ENCODE data around the gene DUSP3. TPM values are rescaled to one million over a fixed set of nuclear protein-coding genes. Genes with fewer than 3 reads are reported as not detected.
A peak's percentile ranks its signal among the peaks of the same experiment; 100 is the strongest.

DUSP3 gene
- total and polyA plus RNA-seq, 7 experiments from 2014 or later = 5.4 to 31.0 (median 9.6) TPM

- no peaks in the 10 kb centered on the region for H3K4me1 ChIP-seq (ENCODE audit: control insufficient read depth in 2 of 2, insufficient read depth in 2 of 2, low read length in 2 of 2)
- Mint-ChIP-seq H3K4me1 (no peaks in the 10 kb centered on the region), H3K9me3 (no peaks in the 10 kb centered on the region), H3K27ac (no peak overlapping the region), H3K27me3 (peaks cover 0 to 6% (median 0%) of the 10 kb centered on the region in 5 donors), H3K4me3 (no peak overlapping the region), H3K36me3 (no peaks in the 10 kb centered on the region)
- no peaks in the 10 kb centered on the region for H3K9me3 ChIP-seq (ENCODE audit: control insufficient read depth in 2 of 3, low read length in 3 of 3)
- ChIA-PET POLR2A (no interaction called here), CTCF (interaction anchor here (0.6 kb wide), 1 partner anchor 171 kb away, joined by 4 read pairs; no protein-coding TSS in a partner anchor)
- H3K36me3 ChIP-seq (ENCODE audit: control insufficient read depth in 2 of 3, insufficient read depth in 3 of 3, low read length in 3 of 3) = no peaks in the 10 kb centered on the region
- DNase-seq (no peak), ATAC-seq (no peak)
- H3K27me3 ChIP-seq (ENCODE audit: control insufficient read depth in 2 of 2, insufficient read depth in 2 of 2, low read length in 2 of 2) = no peaks in the 10 kb centered on the region
- intact Hi-C loops (cut with micrococcal nuclease) = no loop called here
- H3K27ac ChIP-seq (ENCODE audit: low read depth, low read length) = no peak overlapping the region
- H3K4me3 ChIP-seq (ENCODE audit: low read length) = no peak overlapping the region
These were observed 42.0 kb upstream of the DUSP3 start for GRCh38 chr17:43820759-43821158.

- no peaks in the 10 kb centered on the region for H3K9me3 ChIP-seq (ENCODE audit: control insufficient read depth in 2 of 3, low read length in 3 of 3)
- H3K36me3 ChIP-seq (ENCODE audit: control insufficient read depth in 2 of 3, insufficient read depth in 3 of 3, low read length in 3 of 3) = no peaks in the 10 kb centered on the region
- DNase-seq (no peak), ATAC-seq (no peak)
- ChIA-PET CTCF (interaction anchor here (0.7 kb wide), 1 partner anchor 60 kb away, joined by 3 read pairs; no protein-coding TSS in a partner anchor), POLR2A (no interaction called here)
- no peaks in the 10 kb centered on the region for H3K27me3 ChIP-seq (ENCODE audit: control insufficient read depth in 2 of 2, insufficient read depth in 2 of 2, low read length in 2 of 2)
- H3K27ac ChIP-seq (ENCODE audit: low read depth, low read length) = no peak overlapping the region
- intact Hi-C loops (cut with micrococcal nuclease) = no loop called here
- Mint-ChIP-seq H3K4me3 (no peak overlapping the region), H3K27me3 (peaks cover 0 to 6% (median 0%) of the 10 kb centered on the region in 5 donors), H3K36me3 (no peaks in the 10 kb centered on the region), H3K27ac (no peak overlapping the region), H3K4me1 (peaks cover 0 to 3% (median 0%) of the 10 kb centered on the region in 7 donors), H3K9me3 (no peaks in the 10 kb centered on the region)
- no peaks in the 10 kb centered on the region for H3K4me1 ChIP-seq (ENCODE audit: control insufficient read depth in 2 of 2, insufficient read depth in 2 of 2, low read length in 2 of 2)
- no peak overlapping the region for H3K4me3 ChIP-seq (ENCODE audit: low read length)
These were observed 40.2 kb upstream of the DUSP3 start for GRCh38 chr17:43818966-43819365.

- intact Hi-C loops (cut with micrococcal nuclease) = no loop called here
- Mint-ChIP-seq H3K9me3 (no peaks in the 10 kb centered on the region), H3K4me3 (no peak overlapping the region), H3K27ac (no peak overlapping the region), H3K36me3 (no peaks in the 10 kb centered on the region), H3K27me3 (peaks cover 0 to 2% (median 0%) of the 10 kb centered on the region in 5 donors), H3K4me1 (peaks cover 0 to 3% (median 0%) of the 10 kb centered on the region in 7 donors)
- H3K27me3 ChIP-seq (ENCODE audit: control insufficient read depth in 2 of 2, insufficient read depth in 2 of 2, low read length in 2 of 2) = no peaks in the 10 kb centered on the region
- ChIA-PET CTCF (no interaction called here), POLR2A (no interaction called here)
- no peaks in the 10 kb centered on the region for H3K36me3 ChIP-seq (ENCODE audit: control insufficient read depth in 2 of 3, insufficient read depth in 3 of 3, low read length in 3 of 3)
- DNase-seq (no peak), ATAC-seq (no peak)
- H3K4me1 ChIP-seq (ENCODE audit: control insufficient read depth in 2 of 2, insufficient read depth in 2 of 2, low read length in 2 of 2) = no peaks in the 10 kb centered on the region
- H3K4me3 ChIP-seq (ENCODE audit: low read length) = no peak overlapping the region
- no peaks in the 10 kb centered on the region for H3K9me3 ChIP-seq (ENCODE audit: control insufficient read depth in 2 of 3, low read length in 3 of 3)
- H3K27ac ChIP-seq (ENCODE audit: low read depth, low read length) = no peak overlapping the region
These were observed 39.0 kb upstream of the DUSP3 start for GRCh38 chr17:43817826-43818225.

GRCh38 chr17:43816336-43817320 is 37.9 kb upstream of the DUSP3 start:
- H3K4me3 Mint-ChIP-seq = no peak overlapping the region
- no peaks in the 10 kb centered on the region for H3K9me3 Mint-ChIP-seq
- ChIA-PET POLR2A (no interaction called here), CTCF (no interaction called here)
- Histone ChIP-seq H3K27me3 (ENCODE audit: control insufficient read depth in 2 of 2, insufficient read depth in 2 of 2, low read length in 2 of 2) (no peaks in the 10 kb centered on the region), H3K4me1 (ENCODE audit: control insufficient read depth in 2 of 2, insufficient read depth in 2 of 2, low read length in 2 of 2) (no peaks in the 10 kb centered on the region), H3K27ac (ENCODE audit: low read depth, low read length) (no peak overlapping the region), H3K36me3 (ENCODE audit: control insufficient read depth in 2 of 3, insufficient read depth in 3 of 3, low read length in 3 of 3) (no peaks in the 10 kb centered on the region), H3K4me3 (ENCODE audit: low read length) (no peak overlapping the region), H3K9me3 (ENCODE audit: control insufficient read depth in 2 of 3, low read length in 3 of 3) (no peaks in the 10 kb centered on the region)
- intact Hi-C loops (cut with micrococcal nuclease) = no loop called here
- peaks cover 0 to 3% (median 0%) of the 10 kb centered on the region in 7 donors for H3K4me1 Mint-ChIP-seq
- ATAC-seq (no peak), DNase-seq (no peak)
- H3K27ac Mint-ChIP-seq = no peak overlapping the region
- H3K36me3 Mint-ChIP-seq = no peaks in the 10 kb centered on the region
- H3K27me3 Mint-ChIP-seq = no peaks in the 10 kb centered on the region

GRCh38 chr17:43814714-43815113 is 35.9 kb upstream of the DUSP3 start:
- ATAC-seq (no peak), DNase-seq (no peak)
- Histone ChIP-seq H3K4me1 (ENCODE audit: control insufficient read depth in 2 of 2, insufficient read depth in 2 of 2, low read length in 2 of 2) (no peaks in the 10 kb centered on the region), H3K4me3 (ENCODE audit: low read length) (no peak overlapping the region), H3K27me3 (ENCODE audit: control insufficient read depth in 2 of 2, insufficient read depth in 2 of 2, low read length in 2 of 2) (no peaks in the 10 kb centered on the region), H3K36me3 (ENCODE audit: control insufficient read depth in 2 of 3, insufficient read depth in 3 of 3, low read length in 3 of 3) (no peaks in the 10 kb centered on the region), H3K9me3 (ENCODE audit: control insufficient read depth in 2 of 3, low read length in 3 of 3) (no peaks in the 10 kb centered on the region), H3K27ac (ENCODE audit: low read depth, low read length) (no peak overlapping the region)
- CTCF ChIA-PET = no interaction called here
- H3K9me3 Mint-ChIP-seq = no peaks in the 10 kb centered on the region
- POLR2A ChIA-PET = no interaction called here
- no peaks in the 10 kb centered on the region for H3K36me3 Mint-ChIP-seq
- no peak overlapping the region for H3K4me3 Mint-ChIP-seq
- peaks cover 0 to 12% (median 0%) of the 10 kb centered on the region in 5 donors for H3K27me3 Mint-ChIP-seq
- peaks cover 0 to 3% (median 0%) of the 10 kb centered on the region in 7 donors for H3K4me1 Mint-ChIP-seq
- intact Hi-C loops (cut with micrococcal nuclease) = no loop called here
- H3K27ac Mint-ChIP-seq = peak overlapping the region in 1 of 9 donors; percentile 4

- Mint-ChIP-seq H3K4me3 (no peak overlapping the region), H3K27ac (no peak overlapping the region), H3K36me3 (no peaks in the 10 kb centered on the region), H3K4me1 (peaks cover 0 to 3% (median 0%) of the 10 kb centered on the region in 7 donors), H3K27me3 (peaks cover 0 to 15% (median 0%) of the 10 kb centered on the region in 5 donors), H3K9me3 (no peaks in the 10 kb centered on the region)
- DNase-seq (no peak), ATAC-seq (no peak)
- H3K4me3 ChIP-seq (ENCODE audit: low read length) = no peak overlapping the region
- H3K27ac ChIP-seq (ENCODE audit: low read depth, low read length) = no peak overlapping the region
- H3K36me3 ChIP-seq (ENCODE audit: control insufficient read depth in 2 of 3, insufficient read depth in 3 of 3, low read length in 3 of 3) = no peaks in the 10 kb centered on the region
- ChIA-PET POLR2A (no interaction called here), CTCF (no interaction called here)
- no peaks in the 10 kb centered on the region for H3K27me3 ChIP-seq (ENCODE audit: control insufficient read depth in 2 of 2, insufficient read depth in 2 of 2, low read length in 2 of 2)
- H3K9me3 ChIP-seq (ENCODE audit: control insufficient read depth in 2 of 3, low read length in 3 of 3) = no peaks in the 10 kb centered on the region
- intact Hi-C loops (cut with micrococcal nuclease) = no loop called here
- no peaks in the 10 kb centered on the region for H3K4me1 ChIP-seq (ENCODE audit: control insufficient read depth in 2 of 2, insufficient read depth in 2 of 2, low read length in 2 of 2)
These were observed 35.2 kb upstream of the DUSP3 start for GRCh38 chr17:43814026-43814425.

- Mint-ChIP-seq H3K4me1 (peaks cover 0 to 3% (median 0%) of the 10 kb centered on the region in 7 donors), H3K9me3 (no peaks in the 10 kb centered on the region), H3K4me3 (no peak overlapping the region), H3K27ac (no peak overlapping the region), H3K27me3 (peaks cover 0 to 15% (median 0%) of the 10 kb centered on the region in 5 donors), H3K36me3 (no peaks in the 10 kb centered on the region)
- Histone ChIP-seq H3K36me3 (ENCODE audit: control insufficient read depth in 2 of 3, insufficient read depth in 3 of 3, low read length in 3 of 3) (no peaks in the 10 kb centered on the region), H3K9me3 (ENCODE audit: control insufficient read depth in 2 of 3, low read length in 3 of 3) (no peaks in the 10 kb centered on the region), H3K27ac (ENCODE audit: low read depth, low read length) (no peak overlapping the region), H3K27me3 (ENCODE audit: control insufficient read depth in 2 of 2, insufficient read depth in 2 of 2, low read length in 2 of 2) (no peaks in the 10 kb centered on the region), H3K4me1 (ENCODE audit: control insufficient read depth in 2 of 2, insufficient read depth in 2 of 2, low read length in 2 of 2) (no peaks in the 10 kb centered on the region), H3K4me3 (ENCODE audit: low read length) (no peak overlapping the region)
- no peak for ATAC-seq
- intact Hi-C loops (cut with micrococcal nuclease) = no loop called here
- CTCF ChIA-PET = no interaction called here
- POLR2A ChIA-PET = no interaction called here
- no peak for DNase-seq
These were observed 34.6 kb upstream of the DUSP3 start for GRCh38 chr17:43813386-43813785.
